Thyroid gland (tissue), 4 donors: Measurements from ENCODE around the gene GTF2F2.

Experiments
- CTCF ChIP-seq, 6 experiments: fragments of 200-600 bp in 3 of 6; fragments of 450-650 bp in 3 of 6; sonication (generic) in 3 of 6; IDR thresholded peaks; one replicate each; pipeline ENCODE4 v1.5.1; 2016 to 2019; ENCODE audit warnings: antibody characterized with exemption in 6 of 6, mild to moderate bottlenecking in 2 of 6, inconsistent platforms in 1 of 6, moderate library complexity in 1 of 6
- POLR2A ChIP-seq, 2 donors: fragments of 450-650 bp; IDR thresholded peaks; one replicate each; pipeline ENCODE4 v1.6.1; 2017; ENCODE audit warnings: antibody characterized with exemption in 2 of 2, mild to moderate bottlenecking in 2 of 2, moderate library complexity in 1 of 2

GRCh38 chr13:45242524-45242923, 122.2 kb downstream of the GTF2F2 start:
- TF ChIP-seq POLR2A (IDR thresholded peaks at IDR 0.05) (no peak), CTCF (IDR thresholded peaks at IDR 0.05) (no peak)
